Stimulated activated CD8-positive, alpha-beta memory T cell treated with anti-CD3 and anti-CD28 coated beads, Interleukin-15, amount 100 ng/mL, for 1 hour (primary cell): ENCODE results near the gene CUBN.
"Not testable (repeated sequence)": the region's sequence is repeated elsewhere in the genome, so short reads cannot be mapped to it uniquely, and the experiment has no call there.

Source experiments
- DNase-seq: peaks from one replicate; pipeline ENCODE4 v3.0.0-alpha.2; 2020; ENCODE audit warnings: low read depth

CUBN gene

GRCh38 chr10:17141504-17142229 is 12.1 kb upstream of the CUBN start:
- no peak for DNase-seq

- no peak for DNase-seq
These were observed 10.8 kb upstream of the CUBN start for GRCh38 chr10:17140386-17140761.

- DNase-seq = no peak
These were observed 8.9 kb upstream of the CUBN start for GRCh38 chr10:17138460-17139042.

GRCh38 chr10:17134737-17135260 is 5.2 kb upstream of the CUBN start:
- no peak for DNase-seq

- no peak for DNase-seq
These were observed 4.7 kb upstream of the CUBN start for GRCh38 chr10:17134282-17134681.

GRCh38 chr10:17128261-17128660 is 1.4 kb downstream of the CUBN start:
- no peak for DNase-seq

GRCh38 chr10:17126327-17126726 is 3.3 kb downstream of the CUBN start:
- no peak for DNase-seq

- DNase-seq = no peak
These were observed 4.3 kb downstream of the CUBN start for GRCh38 chr10:17125206-17125893.

- no peak for DNase-seq
These were observed 5.7 kb downstream of the CUBN start for GRCh38 chr10:17123961-17124360.

- DNase-seq = no peak
These were observed 6.6 kb downstream of the CUBN start for GRCh38 chr10:17122726-17123661.

GRCh38 chr10:17122052-17122451 is 7.6 kb downstream of the CUBN start:
- DNase-seq = no peak

GRCh38 chr10:17120694-17121093 is 8.9 kb downstream of the CUBN start:
- no peak for DNase-seq

GRCh38 chr10:17119845-17120244 is 9.8 kb downstream of the CUBN start:
- no peak for DNase-seq

- no peak for DNase-seq
These were observed 13.4 kb downstream of the CUBN start for GRCh38 chr10:17116193-17116592.

GRCh38 chr10:17115683-17116082 is 13.9 kb downstream of the CUBN start:
- DNase-seq = no peak

- DNase-seq = not testable (repeated sequence)
These were observed 14.7 kb downstream of the CUBN start for GRCh38 chr10:17114878-17115444.

- no peak for DNase-seq
These were observed 15.6 kb downstream of the CUBN start for GRCh38 chr10:17113889-17114540.

GRCh38 chr10:17113346-17113745 is 16.3 kb downstream of the CUBN start:
- DNase-seq = no peak

- DNase-seq = no peak
These were observed 17.0 kb downstream of the CUBN start for GRCh38 chr10:17112566-17112965.

GRCh38 chr10:17109475-17110207 is 20.0 kb downstream of the CUBN start:
- DNase-seq = no peak
